ENCODE measurements around the gene CDKAL1.

- TF ChIP-seq POLR2AphosphoS5 (IDR thresholded peaks at IDR 0.05; ENCODE audit: low read depth, low read length) (no peak), REST (IDR thresholded peaks at IDR 0.05; ENCODE audit: insufficient read depth in 1 of 2, low read depth in 2 of 2, low read length in 2 of 2) (no peak)
Measured at GRCh38 chr6:20976391-20976918, 442.2 kb downstream of the CDKAL1 start.
